Measurements from ENCODE around the gene FOLR2. TPM values are rescaled to one million over a fixed set of nuclear protein-coding genes. Genes with fewer than 3 reads are reported as not detected.

The FOLR2 gene
- total RNA-seq, 1 experiment from 2014 or later = not detected

DNA sequence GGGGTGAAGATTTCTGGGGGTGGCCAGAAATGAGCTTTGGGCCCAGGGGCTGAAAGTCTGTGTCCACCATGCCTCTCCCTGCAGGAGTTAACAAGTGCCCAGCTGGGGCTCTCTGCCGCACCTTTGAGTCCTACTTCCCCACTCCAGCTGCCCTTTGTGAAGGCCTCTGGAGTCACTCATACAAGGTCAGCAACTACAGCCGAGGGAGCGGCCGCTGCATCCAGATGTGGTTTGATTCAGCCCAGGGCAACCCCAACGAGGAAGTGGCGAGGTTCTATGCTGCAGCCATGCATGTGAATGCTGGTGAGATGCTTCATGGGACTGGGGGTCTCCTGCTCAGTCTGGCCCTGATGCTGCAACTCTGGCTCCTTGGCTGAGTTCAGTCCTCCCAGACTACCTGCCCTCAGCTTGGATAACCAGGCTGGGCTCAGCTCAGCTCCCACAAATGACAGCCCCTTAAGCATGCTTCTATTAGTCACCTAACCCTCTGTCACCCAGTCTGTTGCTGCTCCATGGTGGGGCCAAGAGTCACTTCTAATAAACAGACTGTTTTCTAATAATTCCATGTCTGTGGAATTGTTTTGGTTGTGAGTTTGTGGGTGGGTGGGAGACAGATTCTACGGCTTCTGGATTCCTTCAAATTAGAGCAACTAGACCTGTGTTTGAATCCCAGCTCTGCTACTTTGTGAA, 4.9 kb downstream of the FOLR2 start:
- H3K36me3 ChIP-seq (ENCODE audit: control insufficient read depth in 1 of 2, insufficient read depth in 2 of 2, low read length in 2 of 2) = no peaks in the 10 kb centered on the region
- H2AFZ ChIP-seq (ENCODE audit: low read depth, low read length, poor library complexity, severe bottlenecking) = no peak overlapping the region
- no TSS peak for BruUV-seq (replicated peaks)
- no peak overlapping the region for H3K4me3 ChIP-seq (replicated peaks in 1 of 2; ENCODE audit: low read depth in 1 of 2, low read length in 2 of 2)
- ChIA-PET CTCF (no interaction called here), RAD21 (ENCODE audit: low non-redundant PET in 1 of 2, low total read pairs in 2 of 2, uncharacterized antibody in 2 of 2, unreplicated experiment in 2 of 2) (no interaction called here), POLR2A (no interaction called here)
- TF ChIP-seq POLR2AphosphoS5 (IDR thresholded peaks at IDR 0.05; ENCODE audit: low read depth, low read length) (no peak), EZH2 (IDR thresholded peaks at IDR 0.05) (no peak), CBX3 (IDR thresholded peaks at IDR 0.05; ENCODE audit: low read depth) (no peak)
- H3K9me2 ChIP-seq (ENCODE audit: insufficient read depth) = no peaks in the 10 kb centered on the region
- H3K9me3 ChIP-seq (ENCODE audit: control insufficient read depth in 1 of 2, insufficient read depth in 1 of 2, low read depth in 1 of 2, low read length in 2 of 2) = no peaks in the 10 kb centered on the region
- peaks cover 10% of the 10 kb centered on the region; the same call in 1 of the 2 replicates for H3K79me2 ChIP-seq (ENCODE audit: insufficient read depth, low read length)
- H3K4me1 ChIP-seq (ENCODE audit: control insufficient read depth in 1 of 2, insufficient read depth in 2 of 2, low read length in 2 of 2) = peaks cover 17 to 21% of the 10 kb centered on the region in 2 experiments
- DNase-seq (ENCODE audit: low read depth, low spot score) (no peak), ATAC-seq (no peak)
- H3K27ac ChIP-seq (ENCODE audit: low read depth, low read length) = no peak overlapping the region
- H3K4me2 ChIP-seq (ENCODE audit: low read length) = no peak overlapping the region
- no peaks in the 10 kb centered on the region for H4K20me1 ChIP-seq (ENCODE audit: insufficient read depth)
- intact Hi-C loops (cut with micrococcal nuclease) = loop anchor here (5.0 to 10.0 kb wide), 2 partner anchors 119 to 213 kb away; partner anchors contain the start of genes CLPB and LAMTOR1
- H3K27me3 ChIP-seq (ENCODE audit: insufficient read depth, low read length) = no peaks in the 10 kb centered on the region
- no peak overlapping the region for H3K9ac ChIP-seq (ENCODE audit: low read length)

DNA sequence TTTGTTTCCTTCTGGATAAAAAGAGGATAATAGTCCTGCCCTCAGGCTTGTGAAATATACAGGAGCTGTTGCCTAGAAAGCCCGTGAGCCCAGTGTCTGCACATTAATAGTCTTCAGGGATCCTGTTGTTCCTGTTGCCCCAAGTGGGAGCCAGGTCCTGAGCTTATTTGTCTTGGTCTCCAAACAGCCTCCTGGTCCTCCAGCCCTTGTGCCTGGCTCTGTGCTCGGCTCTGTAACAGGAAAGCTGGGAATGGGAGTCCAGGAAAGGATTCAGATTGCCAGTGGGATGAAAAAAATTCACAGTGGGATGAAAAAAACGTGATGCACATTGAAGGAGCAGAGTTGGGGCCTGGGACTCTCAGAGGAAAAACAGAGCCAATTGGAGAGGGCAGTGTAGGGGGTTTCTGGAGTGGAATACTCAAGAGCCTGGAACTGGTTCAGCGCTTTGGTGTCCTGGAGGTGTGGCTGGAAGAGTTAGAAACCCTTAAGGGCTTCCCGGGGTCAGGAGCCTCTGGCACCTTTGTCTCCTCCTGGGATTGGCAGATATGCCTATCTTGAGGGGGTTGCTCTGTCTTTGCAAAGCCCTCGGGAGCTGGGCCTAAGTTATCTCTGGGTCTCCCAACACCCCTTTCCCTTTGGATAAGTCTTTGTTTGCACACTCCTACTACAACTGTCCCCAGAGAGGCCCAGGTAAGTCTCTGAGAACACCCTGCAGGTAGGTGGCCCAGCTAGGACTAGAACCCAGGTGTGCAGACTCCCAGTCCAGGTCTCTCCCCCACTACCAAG, 5.7 kb downstream of the FOLR2 start:
- CTCF ChIA-PET = interaction anchor here (1.3 to 1.8 kb wide), 2 partner anchors 39 to 197 kb away, joined by 5 to 6 read pairs; no protein-coding TSS in a partner anchor
- no peaks in the 10 kb centered on the region for H4K20me1 ChIP-seq (ENCODE audit: insufficient read depth)
- no peak for DNase-seq (ENCODE audit: low read depth, low spot score)
- intact Hi-C loops (cut with micrococcal nuclease) = loop anchor here (5.0 to 10.0 kb wide), 2 partner anchors 120 to 213 kb away; partner anchors contain the start of genes CLPB and LAMTOR1
- peak overlapping the region; percentile 79 for H3K27ac ChIP-seq (ENCODE audit: low read depth, low read length)
- H3K27me3 ChIP-seq (ENCODE audit: insufficient read depth, low read length) = no peaks in the 10 kb centered on the region
- H3K4me1 ChIP-seq (ENCODE audit: control insufficient read depth in 1 of 2, insufficient read depth in 2 of 2, low read length in 2 of 2) = peaks cover 17 to 29% of the 10 kb centered on the region in 2 experiments
- no TSS peak for BruUV-seq (replicated peaks)
- peak overlapping the region; percentile 99 for H3K4me2 ChIP-seq (ENCODE audit: low read length)
- H2AFZ ChIP-seq (ENCODE audit: low read depth, low read length, poor library complexity, severe bottlenecking) = peak overlapping the region; percentile 90
- peaks cover 10% of the 10 kb centered on the region; the same call in 1 of the 2 replicates for H3K79me2 ChIP-seq (ENCODE audit: insufficient read depth, low read length)
- peak overlapping the region; percentile 91 for H3K9ac ChIP-seq (ENCODE audit: low read length)
- H3K9me3 ChIP-seq (ENCODE audit: control insufficient read depth in 1 of 2, insufficient read depth in 1 of 2, low read depth in 1 of 2, low read length in 2 of 2) = no peaks in the 10 kb centered on the region
- POLR2A ChIA-PET = no interaction called here
- H3K4me3 ChIP-seq (replicated peaks in 1 of 2; ENCODE audit: low read depth in 1 of 2, low read length in 2 of 2) = peak overlapping the region; percentile 88 to 94
- no peaks in the 10 kb centered on the region for H3K9me2 ChIP-seq (ENCODE audit: insufficient read depth)
- RAD21 ChIA-PET (ENCODE audit: low non-redundant PET in 1 of 2, low total read pairs in 2 of 2, uncharacterized antibody in 2 of 2, unreplicated experiment in 2 of 2) = no interaction called here
- no peaks in the 10 kb centered on the region for H3K36me3 ChIP-seq (ENCODE audit: control insufficient read depth in 1 of 2, insufficient read depth in 2 of 2, low read length in 2 of 2)
- ATAC-seq = no peak
- TF ChIP-seq POLR2AphosphoS5 (IDR thresholded peaks at IDR 0.05; ENCODE audit: low read depth, low read length) (no peak), JUND (IDR thresholded peaks at IDR 0.05) (no peak), ZNF274 (IDR thresholded peaks at IDR 0.05; ENCODE audit: low read depth, low read length) (no peak), CEBPB (IDR thresholded peaks at IDR 0.05; ENCODE audit: low read depth) (no peak), EGR1 (IDR thresholded peaks at IDR 0.05; ENCODE audit: low read depth) (no peak), YY1 (IDR thresholded peaks at IDR 0.05; ENCODE audit: extremely low read depth, insufficient replicate concordance, low read depth, low read length) (no peak), ELF1 (IDR thresholded peaks at IDR 0.05; ENCODE audit: borderline replicate concordance, low read depth) (no peak)
- TF ChIP-seq, protein P1, sequence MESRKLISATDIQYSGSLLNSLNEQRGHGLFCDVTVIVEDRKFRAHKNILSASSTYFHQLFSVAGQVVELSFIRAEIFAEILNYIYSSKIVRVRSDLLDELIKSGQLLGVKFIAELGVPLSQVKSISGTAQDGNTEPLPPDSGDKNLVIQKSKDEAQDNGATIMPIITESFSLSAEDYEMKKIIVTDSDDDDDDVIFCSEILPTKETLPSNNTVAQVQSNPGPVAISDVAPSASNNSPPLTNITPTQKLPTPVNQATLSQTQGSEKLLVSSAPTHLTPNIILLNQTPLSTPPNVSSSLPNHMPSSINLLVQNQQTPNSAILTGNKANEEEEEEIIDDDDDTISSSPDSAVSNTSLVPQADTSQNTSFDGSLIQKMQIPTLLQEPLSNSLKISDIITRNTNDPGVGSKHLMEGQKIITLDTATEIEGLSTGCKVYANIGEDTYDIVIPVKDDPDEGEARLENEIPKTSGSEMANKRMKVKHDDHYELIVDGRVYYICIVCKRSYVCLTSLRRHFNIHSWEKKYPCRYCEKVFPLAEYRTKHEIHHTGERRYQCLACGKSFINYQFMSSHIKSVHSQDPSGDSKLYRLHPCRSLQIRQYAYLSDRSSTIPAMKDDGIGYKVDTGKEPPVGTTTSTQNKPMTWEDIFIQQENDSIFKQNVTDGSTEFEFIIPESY (IDR thresholded peaks at IDR 0.05; ENCODE audit: extremely low read depth, insufficient replicate concordance, low read length) = no peak
- TF ChIP-seq, protein P2, sequence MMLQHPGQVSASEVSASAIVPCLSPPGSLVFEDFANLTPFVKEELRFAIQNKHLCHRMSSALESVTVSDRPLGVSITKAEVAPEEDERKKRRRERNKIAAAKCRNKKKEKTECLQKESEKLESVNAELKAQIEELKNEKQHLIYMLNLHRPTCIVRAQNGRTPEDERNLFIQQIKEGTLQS (IDR thresholded peaks at IDR 0.05) = no peak
- TF ChIP-seq, protein P3, sequence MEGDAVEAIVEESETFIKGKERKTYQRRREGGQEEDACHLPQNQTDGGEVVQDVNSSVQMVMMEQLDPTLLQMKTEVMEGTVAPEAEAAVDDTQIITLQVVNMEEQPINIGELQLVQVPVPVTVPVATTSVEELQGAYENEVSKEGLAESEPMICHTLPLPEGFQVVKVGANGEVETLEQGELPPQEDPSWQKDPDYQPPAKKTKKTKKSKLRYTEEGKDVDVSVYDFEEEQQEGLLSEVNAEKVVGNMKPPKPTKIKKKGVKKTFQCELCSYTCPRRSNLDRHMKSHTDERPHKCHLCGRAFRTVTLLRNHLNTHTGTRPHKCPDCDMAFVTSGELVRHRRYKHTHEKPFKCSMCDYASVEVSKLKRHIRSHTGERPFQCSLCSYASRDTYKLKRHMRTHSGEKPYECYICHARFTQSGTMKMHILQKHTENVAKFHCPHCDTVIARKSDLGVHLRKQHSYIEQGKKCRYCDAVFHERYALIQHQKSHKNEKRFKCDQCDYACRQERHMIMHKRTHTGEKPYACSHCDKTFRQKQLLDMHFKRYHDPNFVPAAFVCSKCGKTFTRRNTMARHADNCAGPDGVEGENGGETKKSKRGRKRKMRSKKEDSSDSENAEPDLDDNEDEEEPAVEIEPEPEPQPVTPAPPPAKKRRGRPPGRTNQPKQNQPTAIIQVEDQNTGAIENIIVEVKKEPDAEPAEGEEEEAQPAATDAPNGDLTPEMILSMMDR (IDR thresholded peaks at IDR 0.05 in 2 of 3, conservative IDR thresholded peaks at IDR 0.05 in 1 of 3; ENCODE audit: borderline replicate concordance in 1 of 3, insufficient read depth in 1 of 3, low read depth in 2 of 3, low read length in 2 of 3) = no peak
